Stomach (tissue), 4 donors: ENCODE measurements around the gene LTB.

ENCODE experiments used
- EP300 ChIP-seq: sonication (generic); formaldehyde crosslinking; IDR thresholded peaks from one replicate; pipeline ENCODE4 v1.6.1; 2017; ENCODE audit warnings: antibody characterized with exemption
- POLR2A ChIP-seq, 4 donors: fragments of 450-650 bp; IDR thresholded peaks; one replicate each; pipeline ENCODE4 v1.6.1; 2016; ENCODE audit warnings: antibody characterized with exemption in 4 of 4, control low read depth in 2 of 4, mild to moderate bottlenecking in 1 of 4, moderate library complexity in 1 of 4
- POLR2AphosphoS5 ChIP-seq, 3 donors: sonication (generic); formaldehyde crosslinking; IDR thresholded peaks; one replicate each; pipeline ENCODE4 v1.6.1; 2016; ENCODE audit warnings: antibody characterized with exemption in 3 of 3
- TF ChIP-seq, protein P1 (sequence below), 7 experiments: fragments of 450-650 bp in 4 of 7; fragments of 200-600 bp in 3 of 7; sonication (generic) in 3 of 7; IDR thresholded peaks; one replicate each; pipeline ENCODE4 v1.5.1; 2016 to 2019; ENCODE audit warnings: antibody characterized with exemption in 7 of 7, control low read depth in 2 of 7, mild to moderate bottlenecking in 1 of 7

DNA sequence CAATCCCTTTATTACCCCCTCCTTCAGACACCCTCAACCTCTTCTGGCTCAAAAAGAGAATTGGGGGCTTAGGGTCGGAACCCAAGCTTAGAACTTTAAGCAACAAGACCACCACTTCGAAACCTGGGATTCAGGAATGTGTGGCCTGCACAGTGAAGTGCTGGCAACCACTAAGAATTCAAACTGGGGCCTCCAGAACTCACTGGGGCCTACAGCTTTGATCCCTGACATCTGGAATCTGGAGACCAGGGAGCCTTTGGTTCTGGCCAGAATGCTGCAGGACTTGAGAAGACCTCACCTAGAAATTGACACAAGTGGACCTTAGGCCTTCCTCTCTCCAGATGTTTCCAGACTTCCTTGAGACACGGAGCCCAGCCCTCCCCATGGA is 4.7 kb downstream of the LTB start:
- no peak for TF ChIP-seq POLR2A (IDR thresholded peaks at IDR 0.05)
- TF ChIP-seq, protein P1, sequence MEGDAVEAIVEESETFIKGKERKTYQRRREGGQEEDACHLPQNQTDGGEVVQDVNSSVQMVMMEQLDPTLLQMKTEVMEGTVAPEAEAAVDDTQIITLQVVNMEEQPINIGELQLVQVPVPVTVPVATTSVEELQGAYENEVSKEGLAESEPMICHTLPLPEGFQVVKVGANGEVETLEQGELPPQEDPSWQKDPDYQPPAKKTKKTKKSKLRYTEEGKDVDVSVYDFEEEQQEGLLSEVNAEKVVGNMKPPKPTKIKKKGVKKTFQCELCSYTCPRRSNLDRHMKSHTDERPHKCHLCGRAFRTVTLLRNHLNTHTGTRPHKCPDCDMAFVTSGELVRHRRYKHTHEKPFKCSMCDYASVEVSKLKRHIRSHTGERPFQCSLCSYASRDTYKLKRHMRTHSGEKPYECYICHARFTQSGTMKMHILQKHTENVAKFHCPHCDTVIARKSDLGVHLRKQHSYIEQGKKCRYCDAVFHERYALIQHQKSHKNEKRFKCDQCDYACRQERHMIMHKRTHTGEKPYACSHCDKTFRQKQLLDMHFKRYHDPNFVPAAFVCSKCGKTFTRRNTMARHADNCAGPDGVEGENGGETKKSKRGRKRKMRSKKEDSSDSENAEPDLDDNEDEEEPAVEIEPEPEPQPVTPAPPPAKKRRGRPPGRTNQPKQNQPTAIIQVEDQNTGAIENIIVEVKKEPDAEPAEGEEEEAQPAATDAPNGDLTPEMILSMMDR (IDR thresholded peaks at IDR 0.05) = no peak
- TF ChIP-seq POLR2AphosphoS5 (IDR thresholded peaks at IDR 0.05) = no peak
- TF ChIP-seq EP300 = no peak
